Measurements from ENCODE around the gene COLEC11.
"Not testable (repeated sequence)": the region's sequence is repeated elsewhere in the genome, so short reads cannot be mapped to it uniquely, and the experiment has no call there.

The COLEC11 gene

GRCh38 chr2:3606370-3607201 lies 11.7 kb downstream of the COLEC11 start:
- no peak for DNase-seq

GRCh38 chr2:3608373-3609278 lies 13.7 kb downstream of the COLEC11 start:
- no peak for DNase-seq

GRCh38 chr2:3609279-3609673 lies 14.4 kb downstream of the COLEC11 start:
- DNase-seq: not testable (repeated sequence)

GRCh38 chr2:3610415-3610814 lies 15.5 kb downstream of the COLEC11 start:
- no peak for DNase-seq

GRCh38 chr2:3610881-3611505 lies 16.1 kb downstream of the COLEC11 start:
- DNase-seq: no peak

GRCh38 chr2:3611589-3611988 lies 16.7 kb downstream of the COLEC11 start:
- no peak for DNase-seq

- DNase-seq: no peak
These were observed 18.0 kb downstream of the COLEC11 start for GRCh38 chr2:3612639-3613523.

GRCh38 chr2:3613524-3613905 lies 18.6 kb downstream of the COLEC11 start:
- no peak for DNase-seq

- not testable (repeated sequence) for DNase-seq
These were observed 19.8 kb downstream of the COLEC11 start for GRCh38 chr2:3614743-3615142.

- DNase-seq: not testable (repeated sequence)
These were observed 20.8 kb downstream of the COLEC11 start for GRCh38 chr2:3615541-3616200.

- DNase-seq: not testable (repeated sequence)
These were observed 21.7 kb downstream of the COLEC11 start for GRCh38 chr2:3616435-3617197.

- no peak for DNase-seq
These were observed 22.4 kb downstream of the COLEC11 start for GRCh38 chr2:3617198-3617890.

- no peak for DNase-seq
These were observed 23.5 kb downstream of the COLEC11 start for GRCh38 chr2:3618367-3618766.

GRCh38 chr2:3619033-3619432 lies 24.1 kb downstream of the COLEC11 start:
- DNase-seq: no peak

- DNase-seq: not testable (repeated sequence)
These were observed 24.7 kb downstream of the COLEC11 start for GRCh38 chr2:3619661-3620060.

- no peak for DNase-seq
These were observed 25.9 kb downstream of the COLEC11 start for GRCh38 chr2:3620834-3621233.

GRCh38 chr2:3622967-3623366 lies 28.1 kb downstream of the COLEC11 start:
- no peak for DNase-seq

- no peak for DNase-seq
These were observed 29.3 kb downstream of the COLEC11 start for GRCh38 chr2:3624059-3624794.

GRCh38 chr2:3625186-3625585 lies 30.3 kb downstream of the COLEC11 start:
- DNase-seq: no peak

Measured in SIG-M5 (cell line).